ENCODE measurements around the gene FILIP1L. TPM values are rescaled to one million over a fixed set of nuclear protein-coding genes. Genes with fewer than 3 reads are reported as not detected.

The FILIP1L gene
- total RNA-seq, 2 donors from 2014 or later = 0.35 to 0.50 TPM

- H3K4me1 Mint-ChIP-seq = peaks cover 12% of the 10 kb centered on the region
- no peak overlapping the region for H3K4me3 Mint-ChIP-seq
- no peak overlapping the region for H3K27ac Mint-ChIP-seq
- H3K27me3 Mint-ChIP-seq = no peaks in the 10 kb centered on the region
- no peak for ATAC-seq (replicated peaks)
- no peaks in the 10 kb centered on the region for H3K9me3 Mint-ChIP-seq
- H3K36me3 Mint-ChIP-seq (ENCODE audit: low read depth) = no peaks in the 10 kb centered on the region
These were observed 239.9 kb downstream of the FILIP1L start for GRCh38 chr3:99874237-99875002.

GRCh38 chr3:99873269-99874102, 240.8 kb downstream of the FILIP1L start:
- no peaks in the 10 kb centered on the region for H3K9me3 Mint-ChIP-seq
- ATAC-seq (replicated peaks) = no peak
- no peak overlapping the region for H3K27ac Mint-ChIP-seq
- H3K4me3 Mint-ChIP-seq = no peak overlapping the region
- H3K27me3 Mint-ChIP-seq = no peaks in the 10 kb centered on the region
- peaks cover 4% of the 10 kb centered on the region for H3K36me3 Mint-ChIP-seq (ENCODE audit: low read depth)
- H3K4me1 Mint-ChIP-seq = peaks cover 12% of the 10 kb centered on the region

GRCh38 chr3:99872923-99873254, 241.4 kb downstream of the FILIP1L start:
- no peak overlapping the region for H3K4me3 Mint-ChIP-seq
- H3K4me1 Mint-ChIP-seq = peaks cover 8% of the 10 kb centered on the region
- H3K9me3 Mint-ChIP-seq = no peaks in the 10 kb centered on the region
- H3K27ac Mint-ChIP-seq = peak overlapping the region; percentile 14
- H3K27me3 Mint-ChIP-seq = no peaks in the 10 kb centered on the region
- peaks cover 4% of the 10 kb centered on the region for H3K36me3 Mint-ChIP-seq (ENCODE audit: low read depth)
- peak; percentile 63 for ATAC-seq (replicated peaks)

DNA sequence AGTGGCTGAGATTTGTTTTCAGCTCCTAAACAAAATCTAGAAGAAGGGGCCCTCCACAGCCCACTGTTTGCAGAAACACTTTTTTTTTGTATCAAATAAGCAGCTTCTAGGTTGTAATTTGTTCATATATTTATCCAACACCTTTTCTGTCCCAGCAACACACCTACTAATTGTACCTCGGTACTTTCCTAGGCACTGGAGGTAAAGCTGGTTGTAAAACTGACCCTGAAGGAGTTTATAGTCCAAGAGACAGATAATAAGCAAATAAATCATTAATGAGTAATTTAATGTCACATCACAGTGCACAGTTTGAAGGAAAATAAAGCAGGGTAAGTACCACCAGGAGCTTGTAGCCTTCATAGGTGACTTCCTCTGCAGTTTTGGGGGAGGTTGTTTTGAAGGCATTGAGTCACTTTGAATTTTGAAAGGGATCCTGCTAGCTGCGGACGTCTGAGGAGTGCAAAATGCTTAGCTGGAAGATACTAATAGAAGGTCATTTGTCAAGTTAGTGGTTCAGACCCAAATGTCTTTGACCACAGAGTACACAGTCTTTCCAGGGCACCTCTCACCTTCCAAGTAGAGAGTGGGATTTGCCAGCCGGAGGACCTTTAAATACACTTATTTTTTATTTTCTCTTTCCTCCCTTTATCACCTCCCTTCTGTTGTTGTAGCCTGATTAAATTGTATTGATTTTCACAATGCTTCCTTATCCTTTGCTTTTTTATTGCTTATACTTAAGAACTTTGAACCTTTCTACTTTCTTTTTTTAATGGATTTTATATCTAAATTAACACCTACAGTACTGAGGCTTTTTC, 242.9 kb downstream of the FILIP1L start:
- peak overlapping the region; percentile 14 for H3K27ac Mint-ChIP-seq

DNA sequence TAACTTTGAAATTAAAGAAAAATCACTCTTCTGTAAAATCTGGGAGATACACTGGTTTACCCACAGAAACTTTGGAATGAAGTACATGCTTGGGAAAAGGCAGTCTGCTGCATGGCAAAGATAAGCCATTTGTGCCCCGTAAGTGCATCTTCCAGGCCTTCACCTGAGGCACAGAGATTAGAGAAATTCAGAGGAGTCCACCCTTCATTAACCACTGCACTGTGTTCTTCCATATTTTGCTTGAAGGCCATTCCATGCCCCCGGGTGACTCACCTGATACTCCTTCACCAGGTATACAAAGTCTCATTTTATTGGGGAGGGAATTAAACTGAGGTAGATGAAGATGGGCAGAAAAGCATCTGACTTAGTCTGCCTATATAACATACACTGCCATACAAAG, 243.6 kb downstream of the FILIP1L start:
- Mint-ChIP-seq H3K27me3 (no peaks in the 10 kb centered on the region), H3K36me3 (ENCODE audit: low read depth) (peaks cover 4% of the 10 kb centered on the region), H3K27ac (no peak overlapping the region), H3K9me3 (no peaks in the 10 kb centered on the region), H3K4me1 (peaks cover 19% of the 10 kb centered on the region), H3K4me3 (no peak overlapping the region)
- no peak for ATAC-seq (replicated peaks)

More for the DNA sequence above, 242.9 kb downstream of the FILIP1L start:
- ATAC-seq (replicated peaks) = no peak
- H3K9me3 Mint-ChIP-seq = no peaks in the 10 kb centered on the region
- peaks cover 4% of the 10 kb centered on the region for H3K36me3 Mint-ChIP-seq (ENCODE audit: low read depth)
- no peaks in the 10 kb centered on the region for H3K27me3 Mint-ChIP-seq
- H3K4me3 Mint-ChIP-seq = no peak overlapping the region
- H3K4me1 Mint-ChIP-seq = peaks cover 12% of the 10 kb centered on the region

DNA sequence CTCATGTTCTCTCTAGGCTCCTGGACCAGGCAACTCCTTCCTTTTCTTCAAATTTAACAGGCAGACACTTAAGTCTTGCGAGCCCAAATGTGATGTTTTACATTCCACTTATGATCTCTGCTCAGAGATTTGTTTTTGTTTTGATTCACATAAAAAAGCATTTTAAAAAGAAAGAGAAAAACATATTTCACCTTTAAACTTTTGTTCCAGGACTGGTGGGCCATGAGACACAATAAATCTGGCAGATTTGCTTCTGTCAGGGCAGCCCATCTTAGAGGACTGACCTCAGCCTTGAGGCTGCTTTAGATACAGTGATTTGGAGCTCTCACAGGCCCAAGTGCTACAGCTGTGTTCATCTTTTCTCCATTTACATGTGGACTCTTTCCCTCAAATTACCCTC, 244.7 kb downstream of the FILIP1L start:
- Mint-ChIP-seq H3K4me1 (peaks cover 20% of the 10 kb centered on the region), H3K27me3 (no peaks in the 10 kb centered on the region), H3K4me3 (no peak overlapping the region), H3K9me3 (no peaks in the 10 kb centered on the region), H3K36me3 (ENCODE audit: low read depth) (peaks cover 4% of the 10 kb centered on the region), H3K27ac (no peak overlapping the region)
- ATAC-seq (replicated peaks) = no peak

DNA sequence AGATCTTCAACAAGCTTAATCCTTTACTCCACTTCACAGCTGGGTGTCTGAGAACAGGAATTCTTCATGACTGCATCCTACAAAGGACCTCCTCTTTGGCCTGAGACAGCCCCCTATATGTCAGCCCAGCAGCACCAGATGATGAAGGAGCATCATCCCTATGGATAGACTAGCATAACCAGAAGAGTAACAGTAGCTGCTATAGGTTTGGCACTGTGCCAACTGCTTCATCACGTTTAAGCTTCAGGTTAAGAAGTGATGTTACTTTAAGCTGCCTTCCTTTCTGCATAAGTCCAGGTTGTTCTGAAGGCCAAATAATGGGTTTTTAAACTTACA, 246.0 kb downstream of the FILIP1L start:
- Mint-ChIP-seq H3K27me3 (no peaks in the 10 kb centered on the region), H3K4me3 (no peak overlapping the region), H3K36me3 (ENCODE audit: low read depth) (peaks cover 4% of the 10 kb centered on the region), H3K27ac (peak overlapping the region; percentile 32), H3K9me3 (no peaks in the 10 kb centered on the region), H3K4me1 (peaks cover 20% of the 10 kb centered on the region)
- peak; percentile 5 for ATAC-seq (replicated peaks)

DNA sequence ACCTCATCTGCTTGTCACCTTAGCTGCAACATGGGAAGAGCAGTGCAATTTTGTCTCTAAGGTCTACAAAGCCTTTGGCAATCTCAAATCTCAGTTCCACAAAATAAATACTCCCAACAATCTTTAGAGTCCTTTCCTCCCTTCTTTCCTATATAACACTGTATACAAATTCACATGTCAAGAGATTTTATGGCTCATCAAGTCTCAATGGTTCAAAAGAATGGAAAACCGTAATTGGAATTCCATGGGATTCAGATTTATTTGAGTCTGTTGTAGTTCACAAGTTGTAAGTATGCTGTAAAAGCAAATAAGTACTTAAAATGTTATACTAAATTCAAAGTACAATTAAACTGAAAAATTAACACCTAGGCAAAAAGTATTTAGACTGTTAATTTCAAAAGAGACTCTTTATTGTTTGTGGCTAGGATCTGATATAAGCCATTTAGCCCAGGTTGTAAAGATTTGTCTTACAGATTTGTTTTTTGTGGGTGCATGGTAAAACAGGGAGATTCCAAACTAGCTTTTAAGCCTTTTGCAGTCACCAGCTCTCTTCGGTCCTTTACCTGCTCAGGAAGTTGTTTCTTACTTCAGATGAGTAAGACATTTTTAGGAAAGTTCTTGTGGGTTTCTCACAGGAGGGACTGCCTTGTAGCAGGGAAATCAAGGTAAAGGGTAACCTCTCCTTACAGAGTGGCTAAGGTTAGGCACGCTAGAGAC, 246.5 kb downstream of the FILIP1L start:
- H3K4me3 Mint-ChIP-seq = no peak overlapping the region
- no peaks in the 10 kb centered on the region for H3K9me3 Mint-ChIP-seq
- peaks cover 19% of the 10 kb centered on the region for H3K4me1 Mint-ChIP-seq
- ATAC-seq (replicated peaks) = peak; percentile 66
- H3K27me3 Mint-ChIP-seq = no peaks in the 10 kb centered on the region
- H3K27ac Mint-ChIP-seq = peak overlapping the region; percentile 32
- H3K36me3 Mint-ChIP-seq (ENCODE audit: low read depth) = peaks cover 9% of the 10 kb centered on the region

- Mint-ChIP-seq H3K4me1 (peaks cover 14% of the 10 kb centered on the region), H3K27me3 (no peaks in the 10 kb centered on the region), H3K36me3 (ENCODE audit: low read depth) (peaks cover 11% of the 10 kb centered on the region), H3K9me3 (no peaks in the 10 kb centered on the region), H3K27ac (peak overlapping the region; percentile 64), H3K4me3 (peak overlapping the region; percentile 33)
- peak; percentile 50 for ATAC-seq (replicated peaks)
These were observed 248.0 kb downstream of the FILIP1L start for GRCh38 chr3:99866261-99866761.

GRCh38 chr3:99865321-99865720, 249.0 kb downstream of the FILIP1L start:
- Mint-ChIP-seq H3K27me3 (no peaks in the 10 kb centered on the region), H3K36me3 (ENCODE audit: low read depth) (peaks cover 11% of the 10 kb centered on the region), H3K4me3 (no peak overlapping the region), H3K9me3 (no peaks in the 10 kb centered on the region), H3K27ac (no peak overlapping the region), H3K4me1 (peaks cover 14% of the 10 kb centered on the region)
- ATAC-seq (replicated peaks) = no peak

- no peaks in the 10 kb centered on the region for H3K27me3 Mint-ChIP-seq
- H3K9me3 Mint-ChIP-seq = no peaks in the 10 kb centered on the region
- ATAC-seq (replicated peaks) = no peak
- peaks cover 11% of the 10 kb centered on the region for H3K36me3 Mint-ChIP-seq (ENCODE audit: low read depth)
- no peak overlapping the region for H3K27ac Mint-ChIP-seq
- H3K4me1 Mint-ChIP-seq = peaks cover 14% of the 10 kb centered on the region
- H3K4me3 Mint-ChIP-seq = no peak overlapping the region
These were observed 250.0 kb downstream of the FILIP1L start for GRCh38 chr3:99864289-99864688.

DNA sequence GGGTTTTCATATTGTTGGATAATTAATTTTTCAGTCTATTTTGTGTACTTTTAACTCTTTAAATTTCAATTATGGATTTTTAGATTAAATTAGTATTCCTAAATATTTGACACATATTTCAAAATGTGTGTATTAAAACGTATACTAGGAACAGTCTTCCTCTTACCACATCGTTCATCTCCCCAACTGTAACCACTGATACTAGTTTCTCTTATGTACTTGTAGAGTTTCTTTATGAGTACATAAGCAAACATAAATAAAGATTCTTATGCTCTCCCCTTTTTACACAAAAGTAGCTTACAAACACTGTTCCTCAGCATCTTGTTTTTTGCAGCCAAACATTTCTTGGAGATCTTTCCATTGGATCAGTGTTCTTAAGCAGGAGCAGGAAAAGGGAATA, 250.7 kb downstream of the FILIP1L start:
- H3K4me1 Mint-ChIP-seq = peaks cover 14% of the 10 kb centered on the region
- peaks cover 8% of the 10 kb centered on the region for H3K36me3 Mint-ChIP-seq (ENCODE audit: low read depth)
- ATAC-seq (replicated peaks) = no peak
- H3K27ac Mint-ChIP-seq = no peak overlapping the region
- no peaks in the 10 kb centered on the region for H3K27me3 Mint-ChIP-seq
- no peak overlapping the region for H3K4me3 Mint-ChIP-seq
- no peaks in the 10 kb centered on the region for H3K9me3 Mint-ChIP-seq

DNA sequence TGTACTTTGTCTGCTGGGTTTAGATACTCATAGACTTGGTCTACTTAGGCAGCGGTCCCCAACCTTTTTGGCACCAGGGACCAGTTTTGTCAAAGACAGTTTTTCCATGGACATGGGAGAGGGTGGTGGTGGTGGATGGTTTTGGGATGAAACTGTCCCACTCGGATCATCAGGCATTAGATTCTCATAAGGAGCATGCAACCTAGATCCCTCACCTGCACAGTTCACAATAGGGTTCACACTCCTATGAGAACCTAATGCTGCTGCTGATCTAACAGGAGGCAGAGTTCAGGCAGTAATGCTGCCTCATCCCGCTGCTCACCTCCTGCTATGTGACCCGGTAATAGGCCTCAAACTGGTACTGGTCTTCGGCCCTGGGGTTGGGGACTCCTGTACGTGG, 251.3 kb downstream of the FILIP1L start:
- Mint-ChIP-seq H3K4me3 (no peak overlapping the region), H3K9me3 (no peaks in the 10 kb centered on the region), H3K27me3 (no peaks in the 10 kb centered on the region), H3K4me1 (peaks cover 14% of the 10 kb centered on the region), H3K36me3 (ENCODE audit: low read depth) (peaks cover 7% of the 10 kb centered on the region), H3K27ac (no peak overlapping the region)
- ATAC-seq (replicated peaks) = no peak

- H3K4me1 Mint-ChIP-seq = peaks cover 14% of the 10 kb centered on the region
- H3K9me3 Mint-ChIP-seq = no peaks in the 10 kb centered on the region
- no peaks in the 10 kb centered on the region for H3K27me3 Mint-ChIP-seq
- peaks cover 7% of the 10 kb centered on the region for H3K36me3 Mint-ChIP-seq (ENCODE audit: low read depth)
- no peak overlapping the region for H3K27ac Mint-ChIP-seq
- no peak for ATAC-seq (replicated peaks)
- no peak overlapping the region for H3K4me3 Mint-ChIP-seq
These were observed 252.1 kb downstream of the FILIP1L start for GRCh38 chr3:99862208-99862607.

Data from activated T-helper 17 cell treated with anti-CD3 and anti-CD28 coated beads, Interleukin-2, amount 50 U/mL, for 72 hours (primary cell).